Prostate gland (tissue), 2 donors: ENCODE measurements around the gene ZDHHC9. TPM values are rescaled to one million over a fixed set of nuclear protein-coding genes. Genes with fewer than 3 reads are reported as not detected.
A peak's percentile ranks its signal among the peaks of the same experiment; 100 is the strongest.

ENCODE experiments used
- DNase-seq: peaks from one replicate; pipeline ENCODE4 v3.0.0-alpha.2; 2019; ENCODE audit warnings: low spot score
- H3K27ac ChIP-seq, 2 donors: fragments of 200-600 bp; sonication (generic); 2 replicates each; pipeline ENCODE4 v1.5.1; 2017 to 2019
- H3K27me3 ChIP-seq: fragments of 200-600 bp; sonication (generic); replicated peaks from 2 replicates; pipeline ENCODE4 v1.5.1; 2019; ENCODE audit not compliant: insufficient read depth
- H3K36me3 ChIP-seq, 2 donors: fragments of 200-600 bp; sonication (generic); 1 replicate in 1 of 2; 2 replicates in 1 of 2; pipeline versions ENCODE4 v1.5.1 to v1.8.1; 2017 to 2019
- H3K4me1 ChIP-seq: fragments of 200-600 bp; sonication (generic); replicated peaks from 2 replicates; pipeline ENCODE4 v1.5.1; 2019
- H3K4me3 ChIP-seq, 2 donors: fragments of 200-600 bp; sonication (generic); 2 replicates each; pipeline ENCODE4 v1.5.1; 2017 to 2019
- H3K9me3 ChIP-seq: fragments of 200-600 bp; sonication (generic); 2 replicates; pipeline ENCODE4 v1.5.1; 2017
- POLR2A ChIP-seq: fragments of 450-650 bp; IDR thresholded peaks from one replicate; pipeline ENCODE4 v1.6.1; 2016; ENCODE audit warnings: antibody characterized with exemption, mild to moderate bottlenecking
- POLR2AphosphoS5 ChIP-seq: sonication (generic); formaldehyde crosslinking; IDR thresholded peaks from one replicate; pipeline ENCODE4 v1.6.1; 2017; ENCODE audit warnings: antibody characterized with exemption
- WGBS: methylation state at CpG from one replicate; pipeline ENCODE4 v1.1.5; 2018; 5-methylcytosine and 5-hydroxymethylcytosine counted together
- intact Hi-C: fragments of 100-400 bp; cut with DNase I; formaldehyde crosslinking; loops from one replicate; pipeline ENCODE4 v1.14.2; 2022
- total RNA-seq, 2 donors: library from RNA; depleted of rRNA; stranded (reverse); fragments of >200 nt; gene quantifications; one replicate each; pipeline ENCODE4 v1.1.0, GENCODE V29; 2016
- TF ChIP-seq, protein P1 (sequence below), 4 experiments: fragments of 200-600 bp in 2 of 4; fragments of 450-650 bp in 2 of 4; sonication (generic) in 2 of 4; IDR thresholded peaks; 1 replicate in 3 of 4; 2 replicates in 1 of 4; pipeline ENCODE4 v1.5.1; 2016 to 2019; ENCODE audit warnings: antibody characterized with exemption in 4 of 4, mild to moderate bottlenecking in 2 of 4, moderate library complexity in 2 of 4

Gene ZDHHC9
- total RNA-seq, 2 donors from 2014 or later, result 13.8 to 20.4 TPM

DNA sequence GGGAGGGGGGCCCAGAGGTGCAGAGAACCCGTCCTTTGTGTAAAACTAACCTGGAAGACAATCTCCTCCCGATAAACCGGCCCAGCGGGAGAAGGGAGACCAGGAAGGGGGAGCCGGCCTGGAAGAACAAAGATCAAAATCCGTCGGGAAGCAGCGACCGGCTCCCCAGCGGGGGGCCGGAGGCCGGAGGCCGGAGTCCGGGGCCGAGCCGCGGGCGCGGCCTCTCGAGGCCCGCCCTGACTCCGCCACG, 552 bp downstream of the ZDHHC9 start:
- Histone ChIP-seq H3K36me3 (no peaks in the 10 kb centered on the region), H3K27ac (peak overlapping the region; percentile 82 to 84), H3K27me3 (no peaks in the 10 kb centered on the region), H3K4me1 (no peaks in the 10 kb centered on the region), H3K4me3 (peak overlapping the region; percentile 49 to 59), H3K9me3 (no peaks in the 10 kb centered on the region)
- intact Hi-C loops, result loop anchor here (10.0 kb wide), 1 partner anchor 62 kb away; the partner anchor contains the start of gene UTP14A
- no peak for DNase-seq
- WGBS, result 0% methylated on average over 22 of the region's 23 CpGs
- no peak for TF ChIP-seq POLR2A
- TF ChIP-seq, protein P1, sequence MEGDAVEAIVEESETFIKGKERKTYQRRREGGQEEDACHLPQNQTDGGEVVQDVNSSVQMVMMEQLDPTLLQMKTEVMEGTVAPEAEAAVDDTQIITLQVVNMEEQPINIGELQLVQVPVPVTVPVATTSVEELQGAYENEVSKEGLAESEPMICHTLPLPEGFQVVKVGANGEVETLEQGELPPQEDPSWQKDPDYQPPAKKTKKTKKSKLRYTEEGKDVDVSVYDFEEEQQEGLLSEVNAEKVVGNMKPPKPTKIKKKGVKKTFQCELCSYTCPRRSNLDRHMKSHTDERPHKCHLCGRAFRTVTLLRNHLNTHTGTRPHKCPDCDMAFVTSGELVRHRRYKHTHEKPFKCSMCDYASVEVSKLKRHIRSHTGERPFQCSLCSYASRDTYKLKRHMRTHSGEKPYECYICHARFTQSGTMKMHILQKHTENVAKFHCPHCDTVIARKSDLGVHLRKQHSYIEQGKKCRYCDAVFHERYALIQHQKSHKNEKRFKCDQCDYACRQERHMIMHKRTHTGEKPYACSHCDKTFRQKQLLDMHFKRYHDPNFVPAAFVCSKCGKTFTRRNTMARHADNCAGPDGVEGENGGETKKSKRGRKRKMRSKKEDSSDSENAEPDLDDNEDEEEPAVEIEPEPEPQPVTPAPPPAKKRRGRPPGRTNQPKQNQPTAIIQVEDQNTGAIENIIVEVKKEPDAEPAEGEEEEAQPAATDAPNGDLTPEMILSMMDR (IDR thresholded peaks at IDR 0.05), result no peak
- TF ChIP-seq POLR2AphosphoS5, result no peak

DNA sequence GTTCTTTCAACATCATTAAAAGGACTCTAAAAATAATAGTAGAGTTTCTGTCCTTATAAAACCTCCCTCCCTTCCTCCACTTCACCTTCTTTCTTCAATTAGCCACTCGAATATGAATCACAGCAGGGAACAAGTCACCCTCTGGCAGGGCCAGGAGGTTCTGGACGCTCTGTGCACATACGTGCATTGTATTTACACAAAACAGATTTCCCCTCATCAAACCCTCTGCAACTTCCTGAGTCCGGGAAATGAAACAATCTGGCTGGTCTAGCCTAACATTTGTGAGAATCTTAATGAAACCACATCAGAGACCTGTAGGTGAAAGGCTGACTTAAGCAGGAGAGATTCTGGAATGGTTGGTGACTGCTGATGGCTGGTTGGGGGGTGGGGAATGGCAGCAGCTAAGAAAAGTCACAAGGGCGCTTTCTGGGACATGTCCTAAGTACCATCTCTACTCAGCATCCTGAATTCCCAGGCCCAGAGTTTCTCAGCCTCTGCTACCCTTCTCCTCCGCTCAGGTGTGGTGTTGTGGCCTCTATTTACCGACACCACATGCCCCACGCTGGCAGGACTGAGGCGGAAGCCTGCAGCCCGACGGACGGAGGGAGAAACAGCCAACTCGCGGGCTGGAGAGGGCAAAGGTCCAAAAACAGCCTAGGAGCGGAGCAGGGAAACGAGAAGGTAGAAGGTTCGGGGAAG, 1.0 kb downstream of the ZDHHC9 start:
- WGBS, result 1% methylated on average over 17 of the region's 17 CpGs
- intact Hi-C loops, result loop anchor here (10.0 kb wide), 1 partner anchor 62 kb away; the partner anchor contains the start of gene UTP14A
- Histone ChIP-seq H3K4me1 (no peaks in the 10 kb centered on the region), H3K36me3 (no peaks in the 10 kb centered on the region), H3K27me3 (no peaks in the 10 kb centered on the region), H3K9me3 (no peaks in the 10 kb centered on the region), H3K27ac (peak overlapping the region; percentile 82 to 84), H3K4me3 (peak overlapping the region; percentile 49 to 59)
- TF ChIP-seq, protein P1 (IDR thresholded peaks at IDR 0.05), result no peak
- TF ChIP-seq POLR2AphosphoS5, result peak; percentile 13
- peak; percentile 15 for DNase-seq

DNA sequence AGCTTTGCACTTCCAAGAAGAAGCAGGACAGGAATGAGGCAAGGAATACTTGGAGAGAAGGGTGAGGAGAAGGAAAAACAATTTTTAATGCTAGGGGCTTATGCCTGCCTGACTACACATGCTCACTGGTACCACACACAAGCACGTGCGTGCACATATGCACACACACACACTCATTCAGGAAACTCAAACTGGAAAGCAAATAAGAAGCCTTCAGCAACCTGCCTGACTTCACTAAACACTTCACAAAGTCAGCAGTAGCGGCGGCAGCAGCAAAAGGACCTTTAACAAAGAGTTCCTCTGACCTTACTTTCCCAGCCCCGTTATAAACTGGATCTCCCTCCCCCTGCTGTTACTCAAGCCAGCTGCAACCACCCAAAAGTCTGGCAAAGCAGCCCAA, 3.3 kb downstream of the ZDHHC9 start:
- no peaks in the 10 kb centered on the region for H3K4me1 ChIP-seq
- H3K36me3 ChIP-seq, result no peaks in the 10 kb centered on the region
- WGBS, result 18% methylated on average over 5 of the region's 5 CpGs
- no peaks in the 10 kb centered on the region for H3K27me3 ChIP-seq
- no peak overlapping the region for H3K4me3 ChIP-seq
- intact Hi-C loops, result loop anchor here (10.0 kb wide), 1 partner anchor 64 kb away; the partner anchor contains the start of gene UTP14A
- H3K27ac ChIP-seq, result no peak overlapping the region
- H3K9me3 ChIP-seq, result no peaks in the 10 kb centered on the region
- TF ChIP-seq, protein P1 (IDR thresholded peaks at IDR 0.05), result no peak
- TF ChIP-seq POLR2A (no peak), POLR2AphosphoS5 (no peak)
- DNase-seq, result no peak

GRCh38 chrX:129836827-129837226, 6.9 kb downstream of the ZDHHC9 start:
- Histone ChIP-seq H3K4me1 (no peaks in the 10 kb centered on the region), H3K27ac (no peak overlapping the region), H3K27me3 (no peaks in the 10 kb centered on the region), H3K4me3 (no peak overlapping the region), H3K9me3 (no peaks in the 10 kb centered on the region), H3K36me3 (no peaks in the 10 kb centered on the region)
- WGBS, result 89% methylated on average over 3 of the region's 3 CpGs
- intact Hi-C loops, result no loop called here
- DNase-seq, result no peak
- no peak for TF ChIP-seq POLR2A
- TF ChIP-seq, protein P1 (IDR thresholded peaks at IDR 0.05), result no peak
- TF ChIP-seq POLR2AphosphoS5, result no peak
